ENCODE results near the gene CEP131.
A peak's percentile ranks its signal among the peaks of the same experiment; 100 is the strongest.

CEP131 gene

GRCh38 chr17:81254955-81255717, 32.4 kb upstream of the CEP131 start:
- no peak for DNase-seq (ENCODE audit: extremely low read depth, insufficient read length)
- Histone ChIP-seq H3K4me3 (replicated peaks; ENCODE audit: low read depth, low read length) (no peak overlapping the region), H3K36me3 (ENCODE audit: control insufficient read depth, insufficient read depth, low read length) (peaks cover 45% of the 10 kb centered on the region)

GRCh38 chr17:81253358-81254131, 30.8 kb upstream of the CEP131 start:
- peaks cover 37% of the 10 kb centered on the region for H3K36me3 ChIP-seq (ENCODE audit: control insufficient read depth, insufficient read depth, low read length)
- H3K4me3 ChIP-seq (replicated peaks; ENCODE audit: low read depth, low read length) = no peak overlapping the region
- no peak for DNase-seq (ENCODE audit: extremely low read depth, insufficient read length)
- peak; percentile 70 for TF ChIP-seq CTCF (IDR thresholded peaks at IDR 0.05; ENCODE audit: insufficient read depth, low read length, poor library complexity, severe bottlenecking)
- no peaks in the 10 kb centered on the region for H3K27me3 ChIP-seq (replicated peaks; ENCODE audit: control insufficient read depth, insufficient read depth, low read length)

More at GRCh38 chr17:81254955-81255717, 32.4 kb upstream of the CEP131 start:
- peak; percentile 8 for TF ChIP-seq CTCF (IDR thresholded peaks at IDR 0.05; ENCODE audit: insufficient read depth, low read length, poor library complexity, severe bottlenecking)
- H3K27me3 ChIP-seq (replicated peaks; ENCODE audit: control insufficient read depth, insufficient read depth, low read length) = no peaks in the 10 kb centered on the region

- no peak for DNase-seq (ENCODE audit: extremely low read depth, insufficient read length)
- H3K27me3 ChIP-seq (replicated peaks; ENCODE audit: control insufficient read depth, insufficient read depth, low read length) = no peaks in the 10 kb centered on the region
- H3K4me3 ChIP-seq (replicated peaks; ENCODE audit: low read depth, low read length) = no peak overlapping the region
- no peak for TF ChIP-seq CTCF (IDR thresholded peaks at IDR 0.05; ENCODE audit: insufficient read depth, low read length, poor library complexity, severe bottlenecking)
- peaks cover 36% of the 10 kb centered on the region for H3K36me3 ChIP-seq (ENCODE audit: control insufficient read depth, insufficient read depth, low read length)
Observed at GRCh38 chr17:81252987-81253329, 30.2 kb upstream of the CEP131 start.

GRCh38 chr17:81252326-81252986, 29.7 kb upstream of the CEP131 start:
- Histone ChIP-seq H3K27me3 (replicated peaks; ENCODE audit: control insufficient read depth, insufficient read depth, low read length) (no peaks in the 10 kb centered on the region), H3K36me3 (ENCODE audit: control insufficient read depth, insufficient read depth, low read length) (peaks cover 32% of the 10 kb centered on the region), H3K4me3 (replicated peaks; ENCODE audit: low read depth, low read length) (no peak overlapping the region)
- no peak for TF ChIP-seq CTCF (IDR thresholded peaks at IDR 0.05; ENCODE audit: insufficient read depth, low read length, poor library complexity, severe bottlenecking)
- no peak for DNase-seq (ENCODE audit: extremely low read depth, insufficient read length)

- TF ChIP-seq CTCF (IDR thresholded peaks at IDR 0.05; ENCODE audit: insufficient read depth, low read length, poor library complexity, severe bottlenecking) = no peak
- H3K36me3 ChIP-seq (ENCODE audit: control insufficient read depth, insufficient read depth, low read length) = peaks cover 28% of the 10 kb centered on the region
- DNase-seq (ENCODE audit: extremely low read depth, insufficient read length) = no peak
- no peak overlapping the region for H3K4me3 ChIP-seq (replicated peaks; ENCODE audit: low read depth, low read length)
- H3K27me3 ChIP-seq (replicated peaks; ENCODE audit: control insufficient read depth, insufficient read depth, low read length) = no peaks in the 10 kb centered on the region
Observed at GRCh38 chr17:81251709-81252301, 29.0 kb upstream of the CEP131 start.

Measured in GM06990 (cell line).